Natural killer cell treated with Interleukin-12 subunit alpha and Interleukin-12 subunit beta and Interleukin-15 and Interleukin-18, amount 100 ng/mL, for 72 hours (primary cell): ENCODE measurements around the gene TOX4. TPM values are rescaled to one million over a fixed set of nuclear protein-coding genes. Genes with fewer than 3 reads are reported as not detected.
"Not testable (repeated sequence)": the region's sequence is repeated elsewhere in the genome, so short reads cannot be mapped to it uniquely, and the experiment has no call there.

ENCODE experiments used
- ATAC-seq, 2 donors: fragments of 150-1000 bp; cut with Tn5 transposase in 1 of 2; sonication (Bioruptor Pico), chemical (Tn5 transposase) in 1 of 2; 2 replicates each; pipeline ENCODE4 v1.10.0; 2021
- DNase-seq: peaks from one replicate; pipeline ENCODE4 v3.0.0; 2022; ENCODE audit warnings: low spot score
- H3K27ac Mint-ChIP-seq, 2 donors: 1 replicate in 1 of 2; 2 replicates in 1 of 2; pipeline ENCODE4 v1.8.0; 2022; ENCODE audit warnings: mixed read lengths in 2 of 2, mild to moderate bottlenecking in 1 of 2, moderate library complexity in 1 of 2
- H3K27me3 Mint-ChIP-seq, 2 donors: 1 replicate in 1 of 2; 2 replicates in 1 of 2; pipeline ENCODE4 v1.8.0; 2022; ENCODE audit warnings: mixed read lengths in 2 of 2
- H3K36me3 Mint-ChIP-seq: one replicate; pipeline ENCODE4 v1.8.0; 2022; ENCODE audit warnings: mixed read lengths
- H3K4me1 Mint-ChIP-seq, 2 donors: 1 replicate in 1 of 2; 2 replicates in 1 of 2; pipeline ENCODE4 v1.8.0; 2022; ENCODE audit warnings: low read depth in 2 of 2, mixed read lengths in 2 of 2, mild to moderate bottlenecking in 1 of 2
- H3K4me3 Mint-ChIP-seq: one replicate; pipeline ENCODE4 v1.8.0; 2022; ENCODE audit warnings: mixed read lengths
- H3K9me3 Mint-ChIP-seq: 2 replicates; pipeline ENCODE4 v1.8.0; 2022; ENCODE audit warnings: mixed read lengths
- total RNA-seq, 2 donors: library from RNA; stranded (reverse); gene quantifications; one replicate each; pipeline ENCODE4 v1.2.3, GENCODE V29; 2022

The TOX4 gene
- 100 to 1,000 TPM in 1 of 2 donors, 10 to 100 TPM in 1; 92.0 to 105 TPM for total RNA-seq

GRCh38 chr14:21476925-21477681 lies at the start of gene TOX4, which contains the start of gene RAB2B:
Gene TOX4 (plus strand): TSS chr14:21477195. CDS start chr14:21477279, 84 bp downstream.
Gene RAB2B (minus strand): TSS chr14:21476959. CDS start chr14:21476872, 87 bp downstream.
- ATAC-seq (peak; percentile 99), DNase-seq (peak; percentile 97)
- no peaks in the 10 kb centered on the region for H3K9me3 Mint-ChIP-seq
- peaks cover 26 to 38% of the 10 kb centered on the region in 2 donors for H3K4me1 Mint-ChIP-seq
- H3K36me3 Mint-ChIP-seq: peaks cover 22% of the 10 kb centered on the region
- peak within 1 kb of the TSS; percentile 96 for H3K27ac Mint-ChIP-seq
- no peaks in the 10 kb centered on the region for H3K27me3 Mint-ChIP-seq
- H3K4me3 Mint-ChIP-seq: peak within 1 kb of the TSS; percentile 99

- Mint-ChIP-seq H3K4me3 (no peak overlapping the region), H3K36me3 (peaks cover 24% of the 10 kb centered on the region), H3K27me3 (no peaks in the 10 kb centered on the region), H3K4me1 (peaks cover 6 to 19% of the 10 kb centered on the region in 2 donors), H3K9me3 (no peaks in the 10 kb centered on the region), H3K27ac (no peak overlapping the region)
- no peak for DNase-seq
- no peak for ATAC-seq
These were observed 48.1 kb upstream of the TOX4 start for GRCh38 chr14:21428930-21429329.

GRCh38 chr14:21431126-21431525 lies 45.9 kb upstream of the TOX4 start:
- Mint-ChIP-seq H3K4me3 (no peak overlapping the region), H3K9me3 (no peaks in the 10 kb centered on the region), H3K27ac (no peak overlapping the region), H3K27me3 (no peaks in the 10 kb centered on the region), H3K4me1 (peaks cover 24 to 32% of the 10 kb centered on the region in 2 donors), H3K36me3 (peaks cover 15% of the 10 kb centered on the region)
- DNase-seq: no peak
- no peak for ATAC-seq

DNA sequence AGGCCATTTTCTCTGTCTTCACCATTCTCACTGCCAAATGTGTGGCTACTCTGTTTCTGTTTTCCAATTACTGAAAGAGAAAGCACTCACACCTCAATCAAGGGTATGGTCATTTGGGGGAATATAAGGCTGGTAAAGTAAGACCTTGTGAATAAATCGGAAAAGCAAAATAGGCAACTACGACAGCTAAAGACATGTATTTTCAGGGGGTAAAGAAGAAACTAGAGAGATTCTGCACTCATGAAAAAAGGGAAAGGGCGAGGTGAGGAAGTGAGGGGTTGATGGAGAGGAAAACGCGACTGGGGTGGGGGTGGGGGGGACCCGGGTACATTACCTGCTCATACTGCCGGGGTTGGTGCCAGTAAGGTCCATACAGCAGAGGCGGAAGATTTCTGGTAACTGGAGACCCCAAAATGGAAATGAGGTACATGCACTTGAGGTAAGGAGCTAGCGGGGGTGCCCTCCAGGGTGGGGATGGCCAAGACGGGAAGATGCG lies 40.4 kb upstream of the TOX4 start:
- H3K4me3 Mint-ChIP-seq: peak overlapping the region; percentile 98
- ATAC-seq (no peak), DNase-seq (no peak)
- peak overlapping the region; percentile 67 to 88 for H3K27ac Mint-ChIP-seq
- H3K36me3 Mint-ChIP-seq: peaks cover 4% of the 10 kb centered on the region
- H3K4me1 Mint-ChIP-seq: peaks cover 39 to 47% of the 10 kb centered on the region in 2 donors
- H3K27me3 Mint-ChIP-seq: no peaks in the 10 kb centered on the region
- no peaks in the 10 kb centered on the region for H3K9me3 Mint-ChIP-seq

- Mint-ChIP-seq H3K4me3 (peak overlapping the region; percentile 98), H3K4me1 (peaks cover 42 to 51% of the 10 kb centered on the region in 2 donors), H3K9me3 (no peaks in the 10 kb centered on the region), H3K36me3 (peaks cover 4% of the 10 kb centered on the region), H3K27me3 (no peaks in the 10 kb centered on the region), H3K27ac (peak overlapping the region; percentile 67 to 88)
- peak; percentile 99 for DNase-seq
- ATAC-seq: peak; percentile 100
These were observed 39.7 kb upstream of the TOX4 start for GRCh38 chr14:21437063-21437901.

- ATAC-seq: no peak
- Mint-ChIP-seq H3K36me3 (peaks cover 4% of the 10 kb centered on the region), H3K27ac (no peak overlapping the region), H3K4me1 (peaks cover 30 to 39% of the 10 kb centered on the region in 2 donors), H3K9me3 (no peaks in the 10 kb centered on the region), H3K27me3 (no peaks in the 10 kb centered on the region), H3K4me3 (no peak overlapping the region)
- no peak for DNase-seq
These were observed 36.1 kb upstream of the TOX4 start for GRCh38 chr14:21440859-21441258.

GRCh38 chr14:21442657-21443056 lies 34.3 kb upstream of the TOX4 start:
- H3K4me3 Mint-ChIP-seq, H3K27ac Mint-ChIP-seq, H3K36me3 Mint-ChIP-seq, ATAC-seq, DNase-seq, H3K27me3 Mint-ChIP-seq, H3K9me3 Mint-ChIP-seq: not testable (repeated sequence)
- peaks cover 25 to 27% of the 10 kb centered on the region in 2 donors for H3K4me1 Mint-ChIP-seq

DNA sequence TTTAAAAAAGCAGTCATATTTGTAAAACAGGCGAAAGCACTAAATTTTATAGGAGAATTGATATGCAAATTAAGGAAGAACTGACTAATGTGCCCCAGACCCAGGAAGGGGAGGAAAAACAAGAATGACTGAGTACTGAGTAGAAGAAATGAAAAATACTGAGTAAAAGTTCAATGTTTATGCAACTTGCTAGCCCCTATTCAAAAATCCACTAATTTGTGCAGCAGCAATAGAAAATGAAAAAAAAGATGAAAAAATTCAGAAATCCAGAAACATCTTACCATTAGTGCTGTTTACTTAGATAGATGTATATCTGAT lies 27.1 kb upstream of the TOX4 start:
- Mint-ChIP-seq H3K27me3 (no peaks in the 10 kb centered on the region), H3K27ac (peak overlapping the region; percentile 82 to 91), H3K4me3 (peak overlapping the region; percentile 52), H3K4me1 (peaks cover 37 to 42% of the 10 kb centered on the region in 2 donors), H3K9me3 (no peaks in the 10 kb centered on the region), H3K36me3 (peaks cover 6% of the 10 kb centered on the region)
- DNase-seq (no peak), ATAC-seq (no peak)

DNA sequence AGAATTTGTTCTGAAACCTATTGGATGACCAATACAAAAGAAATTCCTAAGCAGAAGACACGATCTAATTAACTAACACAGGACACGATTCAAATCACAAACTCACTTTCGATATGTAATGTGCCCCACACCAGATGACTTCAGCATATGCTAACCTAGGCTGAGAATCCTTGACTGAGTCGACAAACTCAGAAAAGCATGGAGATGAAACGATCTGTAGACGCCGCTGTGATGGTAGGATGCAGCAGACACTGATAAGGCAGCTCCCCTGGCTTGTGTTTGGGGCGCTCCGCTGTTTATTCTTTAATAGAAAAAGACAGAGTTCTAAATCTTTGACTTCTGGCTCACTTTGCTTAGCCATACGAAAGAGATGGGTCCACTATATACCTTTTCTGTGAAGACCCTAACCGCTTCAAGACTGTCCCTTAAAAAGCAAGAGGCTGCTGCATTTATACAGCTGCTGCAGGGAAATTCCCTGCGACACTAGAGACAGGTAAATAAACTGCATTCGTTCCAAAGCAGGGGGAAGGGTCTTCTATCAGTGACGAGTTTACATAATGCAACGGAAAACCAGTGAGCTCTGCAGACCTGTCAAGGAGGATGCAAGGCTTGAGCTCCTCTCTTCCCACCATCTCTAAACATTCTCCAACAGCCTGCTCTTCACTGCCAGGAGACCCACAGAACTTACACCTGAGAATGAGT lies 22.0 kb upstream of the TOX4 start:
- Mint-ChIP-seq H3K36me3 (peaks cover 11% of the 10 kb centered on the region), H3K4me3 (peak overlapping the region; percentile 92), H3K9me3 (no peaks in the 10 kb centered on the region), H3K4me1 (peaks cover 26 to 32% of the 10 kb centered on the region in 2 donors), H3K27me3 (no peaks in the 10 kb centered on the region), H3K27ac (peak overlapping the region; percentile 95 to 99)
- ATAC-seq (no peak), DNase-seq (no peak)

DNA sequence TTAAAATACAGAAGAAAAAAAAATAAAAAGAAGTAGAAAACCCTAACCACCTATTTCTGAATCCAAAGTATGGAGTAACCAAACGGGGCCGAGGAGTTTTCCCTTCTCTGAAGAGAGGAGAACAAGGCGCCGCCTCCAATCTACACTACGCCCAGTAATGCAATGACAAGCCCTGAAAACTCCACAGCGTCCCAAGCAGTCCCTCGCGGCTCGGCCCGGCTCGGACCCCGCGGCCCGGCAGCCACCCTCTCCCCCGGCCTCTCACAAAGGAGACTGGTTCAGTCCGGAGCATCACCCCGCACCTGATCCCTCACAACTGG lies 21.4 kb upstream of the TOX4 start:
- ATAC-seq: peak; percentile 32 to 41
- Mint-ChIP-seq H3K36me3 (peaks cover 11% of the 10 kb centered on the region), H3K27ac (peak overlapping the region; percentile 95 to 99)

GRCh38 chr14:21455912-21456667 lies 20.9 kb upstream of the TOX4 start, which contains the start of gene CHD8:
Gene CHD8 (minus strand): TSS chr14:21456123. CDS start chr14:21431643, 24,480 bp downstream.
- peak; percentile 100 for ATAC-seq
- Mint-ChIP-seq H3K36me3 (peaks cover 11% of the 10 kb centered on the region), H3K27ac (peak within 1 kb of the TSS; percentile 95 to 99), H3K27me3 (no peaks in the 10 kb centered on the region), H3K4me3 (peak within 1 kb of the TSS; percentile 92), H3K4me1 (peaks cover 21 to 27% of the 10 kb centered on the region in 2 donors), H3K9me3 (no peaks in the 10 kb centered on the region)
- peak; percentile 100 for DNase-seq

More for the DNA sequence above, 21.4 kb upstream of the TOX4 start:
- H3K9me3 Mint-ChIP-seq: no peaks in the 10 kb centered on the region
- H3K4me3 Mint-ChIP-seq: peak overlapping the region; percentile 92
- H3K4me1 Mint-ChIP-seq: peaks cover 21 to 27% of the 10 kb centered on the region in 2 donors
- DNase-seq: no peak
- H3K27me3 Mint-ChIP-seq: no peaks in the 10 kb centered on the region

- Mint-ChIP-seq H3K9me3 (no peaks in the 10 kb centered on the region), H3K27ac (no peak overlapping the region), H3K36me3 (peaks cover 17% of the 10 kb centered on the region), H3K4me3 (no peak overlapping the region), H3K27me3 (no peaks in the 10 kb centered on the region), H3K4me1 (peaks cover 0 to 3% of the 10 kb centered on the region in 2 donors)
- no peak for DNase-seq
- no peak for ATAC-seq
These were observed 9.4 kb upstream of the TOX4 start for GRCh38 chr14:21467616-21468015.
